CD8-positive, alpha-beta memory T cell (primary cell): ENCODE results near the gene GFRA4. TPM values are rescaled to one million over a fixed set of nuclear protein-coding genes. Genes with fewer than 3 reads are reported as not detected.

ENCODE experiments used
- CTCF ChIA-PET: fragments of 350-600 bp; sonication (Branson Sonifier 250); formaldehyde crosslinking; loops from one replicate; lab custom pipeline; 2021; ENCODE audit warnings: antibody characterized with exemption; lab: Charles Lee
- POLR2A ChIA-PET: fragments of 350-600 bp; sonication (Branson Sonifier 250); formaldehyde crosslinking; loops from one replicate; lab custom pipeline; 2021; ENCODE audit warnings: antibody characterized with exemption; lab: Charles Lee
- DNase-seq, 5 donors: peaks; one replicate each; pipeline versions ENCODE4 v3.0.0 to v3.0.0-alpha.2; 2020 to 2022; ENCODE audit warnings: mixed read lengths in 1 of 5
- H3K27ac ChIP-seq: one replicate; pipeline ENCODE4 v1.7.0; 2013; ENCODE audit warnings: low read depth, mild to moderate bottlenecking, low read length, moderate library complexity
- H3K27me3 ChIP-seq: 2 replicates; pipeline ENCODE4 v1.7.0; 2013; ENCODE audit warnings: low read length, mild to moderate bottlenecking; ENCODE audit not compliant: insufficient read depth, poor library complexity, severe bottlenecking
- H3K36me3 ChIP-seq: 2 replicates; pipeline ENCODE4 v1.7.0; 2013; ENCODE audit warnings: mild to moderate bottlenecking, low read length, moderate library complexity; ENCODE audit not compliant: insufficient read depth
- H3K4me1 ChIP-seq: 2 replicates; pipeline ENCODE4 v1.7.0; 2013; ENCODE audit warnings: mild to moderate bottlenecking, low read length, moderate library complexity; ENCODE audit not compliant: insufficient read depth
- H3K4me3 ChIP-seq: 2 replicates; pipeline ENCODE4 v1.7.0; 2013; ENCODE audit warnings: mild to moderate bottlenecking, low read length
- H3K9me3 ChIP-seq: 2 replicates; pipeline ENCODE4 v1.7.0; 2013; ENCODE audit warnings: mild to moderate bottlenecking, low read length
- H3K27ac Mint-ChIP-seq, 8 donors: one replicate each; pipeline ENCODE4 v1.8.0; 2020 to 2021; ENCODE audit warnings: mixed read lengths in 8 of 8, mild to moderate bottlenecking in 6 of 8, inconsistent platforms in 3 of 8, moderate library complexity in 3 of 8
- H3K27me3 Mint-ChIP-seq, 2 donors: one replicate each; pipeline ENCODE4 v1.8.0; 2020 to 2021; ENCODE audit warnings: mixed read lengths in 2 of 2, mild to moderate bottlenecking in 1 of 2, moderate library complexity in 1 of 2
- H3K36me3 Mint-ChIP-seq, 3 donors: one replicate each; pipeline ENCODE4 v1.8.0; 2020 to 2021; ENCODE audit warnings: mixed read lengths in 3 of 3, inconsistent platforms in 1 of 3, mild to moderate bottlenecking in 1 of 3
- H3K4me1 Mint-ChIP-seq, 3 donors: one replicate each; pipeline ENCODE4 v1.8.0; 2020 to 2021; ENCODE audit warnings: mixed read lengths in 3 of 3, inconsistent platforms in 1 of 3, mild to moderate bottlenecking in 1 of 3
- H3K4me3 Mint-ChIP-seq, 7 donors: one replicate each; pipeline ENCODE4 v1.8.0; 2020 to 2021; ENCODE audit warnings: mixed read lengths in 7 of 7, mild to moderate bottlenecking in 6 of 7, moderate library complexity in 4 of 7, inconsistent platforms in 2 of 7
- H3K9me3 Mint-ChIP-seq, 5 donors: one replicate each; pipeline ENCODE4 v1.8.0; 2020 to 2022; ENCODE audit warnings: mixed read lengths in 5 of 5, mild to moderate bottlenecking in 3 of 5, moderate library complexity in 2 of 5, inconsistent platforms in 1 of 5
- polyA plus RNA-seq: library from polyadenylated mRNA; unstranded; fragments of 300-500 nt; fragmentation: Illumina TruSeq; gene quantifications from one replicate; pipeline ENCODE4 v1.2.3, GENCODE V29; 2021
- total RNA-seq, 2 experiments: library from RNA; stranded (reverse); gene quantifications; one replicate each; pipeline ENCODE4 v1.2.3, GENCODE V29; 2021

The GFRA4 gene
- total and polyA plus RNA-seq, 3 experiments from 2014 or later = not detected

GRCh38 chr20:3691306-3691705 lies 28.1 kb upstream of the GFRA4 start:
- no peak for DNase-seq
- no peak overlapping the region for H3K4me3 Mint-ChIP-seq
- H3K27ac Mint-ChIP-seq = no peak overlapping the region
- no peaks in the 10 kb centered on the region for H3K4me1 ChIP-seq
- H3K36me3 ChIP-seq = no peaks in the 10 kb centered on the region
- H3K27me3 Mint-ChIP-seq = peaks cover 1 to 7% of the 10 kb centered on the region in 2 donors
- CTCF ChIA-PET = no interaction called here
- H3K36me3 Mint-ChIP-seq = no peaks in the 10 kb centered on the region
- H3K9me3 Mint-ChIP-seq = peaks cover 0 to 2% (median 0%) of the 10 kb centered on the region in 5 donors
- H3K4me3 ChIP-seq = no peak overlapping the region
- POLR2A ChIA-PET = interaction anchor here (0.5 kb wide), 1 partner anchor 52 kb away, joined by 3 read pairs; no protein-coding TSS in a partner anchor
- no peaks in the 10 kb centered on the region for H3K9me3 ChIP-seq
- no peak overlapping the region for H3K27ac ChIP-seq
- no peaks in the 10 kb centered on the region for H3K4me1 Mint-ChIP-seq
- no peaks in the 10 kb centered on the region for H3K27me3 ChIP-seq

GRCh38 chr20:3690413-3690812 lies 27.2 kb upstream of the GFRA4 start:
- Histone ChIP-seq H3K27ac (no peak overlapping the region), H3K4me3 (no peak overlapping the region), H3K9me3 (no peaks in the 10 kb centered on the region), H3K36me3 (no peaks in the 10 kb centered on the region), H3K4me1 (no peaks in the 10 kb centered on the region), H3K27me3 (no peaks in the 10 kb centered on the region)
- Mint-ChIP-seq H3K9me3 (peaks cover 0 to 2% (median 0%) of the 10 kb centered on the region in 5 donors), H3K27ac (no peak overlapping the region), H3K4me3 (no peak overlapping the region), H3K27me3 (peaks cover 5 to 15% of the 10 kb centered on the region in 2 donors), H3K36me3 (no peaks in the 10 kb centered on the region), H3K4me1 (no peaks in the 10 kb centered on the region)
- ChIA-PET POLR2A (no interaction called here), CTCF (no interaction called here)
- DNase-seq = no peak

- Mint-ChIP-seq H3K27ac (no peak overlapping the region), H3K36me3 (no peaks in the 10 kb centered on the region), H3K27me3 (peaks cover 9 to 18% of the 10 kb centered on the region in 2 donors), H3K4me3 (no peak overlapping the region), H3K9me3 (peaks cover 0 to 2% (median 0%) of the 10 kb centered on the region in 5 donors), H3K4me1 (no peaks in the 10 kb centered on the region)
- H3K4me3 ChIP-seq = no peak overlapping the region
- ChIA-PET CTCF (interaction anchor here (1.3 kb wide), 1 partner anchor 14 kb away, joined by 3 read pairs; no protein-coding TSS in a partner anchor), POLR2A (no interaction called here)
- H3K27ac ChIP-seq = no peak overlapping the region
- H3K27me3 ChIP-seq = no peaks in the 10 kb centered on the region
- no peaks in the 10 kb centered on the region for H3K4me1 ChIP-seq
- H3K9me3 ChIP-seq = no peaks in the 10 kb centered on the region
- DNase-seq = no peak
- no peaks in the 10 kb centered on the region for H3K36me3 ChIP-seq
Observed at GRCh38 chr20:3689978-3690377, 26.8 kb upstream of the GFRA4 start.

- H3K9me3 ChIP-seq = no peaks in the 10 kb centered on the region
- DNase-seq = no peak
- no peaks in the 10 kb centered on the region for H3K9me3 Mint-ChIP-seq
- H3K4me1 ChIP-seq = no peaks in the 10 kb centered on the region
- H3K4me3 Mint-ChIP-seq = no peak overlapping the region
- H3K27me3 Mint-ChIP-seq = peaks cover 12 to 32% of the 10 kb centered on the region in 2 donors
- H3K36me3 ChIP-seq = no peaks in the 10 kb centered on the region
- no peaks in the 10 kb centered on the region for H3K4me1 Mint-ChIP-seq
- no peaks in the 10 kb centered on the region for H3K27me3 ChIP-seq
- CTCF ChIA-PET = interaction anchor here (1.0 to 1.6 kb wide), 2 partner anchors 9 kb away, joined by 3 read pairs; no protein-coding TSS in a partner anchor
- H3K36me3 Mint-ChIP-seq = no peaks in the 10 kb centered on the region
- no peak overlapping the region for H3K27ac ChIP-seq
- no peak overlapping the region for H3K27ac Mint-ChIP-seq
- no peak overlapping the region for H3K4me3 ChIP-seq
- POLR2A ChIA-PET = no interaction called here
Observed at GRCh38 chr20:3687655-3688054, 24.5 kb upstream of the GFRA4 start.

- H3K4me3 ChIP-seq = no peak overlapping the region
- Mint-ChIP-seq H3K4me1 (peaks cover 0 to 2% (median 0%) of the 10 kb centered on the region in 3 donors), H3K27ac (no peak overlapping the region), H3K36me3 (no peaks in the 10 kb centered on the region), H3K4me3 (no peak overlapping the region), H3K27me3 (peaks cover 14 to 36% of the 10 kb centered on the region in 2 donors), H3K9me3 (no peaks in the 10 kb centered on the region)
- no peaks in the 10 kb centered on the region for H3K9me3 ChIP-seq
- no peaks in the 10 kb centered on the region for H3K36me3 ChIP-seq
- ChIA-PET POLR2A (no interaction called here), CTCF (interaction anchor here (1.0 to 1.6 kb wide), 2 partner anchors 8 to 10 kb away, joined by 3 read pairs; no protein-coding TSS in a partner anchor)
- no peaks in the 10 kb centered on the region for H3K4me1 ChIP-seq
- H3K27me3 ChIP-seq = no peaks in the 10 kb centered on the region
- H3K27ac ChIP-seq = no peak overlapping the region
- no peak for DNase-seq
Observed at GRCh38 chr20:3686867-3687321, 23.7 kb upstream of the GFRA4 start.

GRCh38 chr20:3686421-3686820 lies 23.2 kb upstream of the GFRA4 start:
- Mint-ChIP-seq H3K4me1 (peaks cover 0 to 2% (median 0%) of the 10 kb centered on the region in 3 donors), H3K9me3 (no peaks in the 10 kb centered on the region), H3K27ac (no peak overlapping the region), H3K4me3 (no peak overlapping the region), H3K27me3 (peaks cover 14 to 36% of the 10 kb centered on the region in 2 donors), H3K36me3 (no peaks in the 10 kb centered on the region)
- Histone ChIP-seq H3K27me3 (no peaks in the 10 kb centered on the region), H3K4me1 (no peaks in the 10 kb centered on the region), H3K4me3 (no peak overlapping the region), H3K36me3 (no peaks in the 10 kb centered on the region), H3K9me3 (no peaks in the 10 kb centered on the region), H3K27ac (no peak overlapping the region)
- ChIA-PET CTCF (interaction anchor here (1.0 to 1.6 kb wide), 2 partner anchors 8 to 10 kb away, joined by 3 read pairs; no protein-coding TSS in a partner anchor), POLR2A (no interaction called here)
- DNase-seq = no peak

GRCh38 chr20:3685341-3685740 lies 22.1 kb upstream of the GFRA4 start:
- CTCF ChIA-PET = interaction anchor here (1.5 kb wide), 1 partner anchor 8 kb away, joined by 4 read pairs; no protein-coding TSS in a partner anchor
- H3K27ac ChIP-seq = no peak overlapping the region
- H3K4me3 ChIP-seq = no peak overlapping the region
- H3K9me3 ChIP-seq = no peaks in the 10 kb centered on the region
- no peak for DNase-seq
- POLR2A ChIA-PET = no interaction called here
- Mint-ChIP-seq H3K4me1 (peaks cover 0 to 7% (median 0%) of the 10 kb centered on the region in 3 donors), H3K36me3 (no peaks in the 10 kb centered on the region), H3K27me3 (peaks cover 22 to 46% of the 10 kb centered on the region in 2 donors), H3K9me3 (no peaks in the 10 kb centered on the region), H3K4me3 (no peak overlapping the region), H3K27ac (no peak overlapping the region)
- no peaks in the 10 kb centered on the region for H3K36me3 ChIP-seq
- no peaks in the 10 kb centered on the region for H3K27me3 ChIP-seq
- no peaks in the 10 kb centered on the region for H3K4me1 ChIP-seq

- Mint-ChIP-seq H3K4me1 (peaks cover 0 to 7% (median 0%) of the 10 kb centered on the region in 3 donors), H3K27ac (peak within 1 kb of the TSS in 3 of 8 donors; percentile 3 to 94 (median 69)), H3K36me3 (no peaks in the 10 kb centered on the region), H3K4me3 (no peak within 1 kb of the TSS), H3K9me3 (no peaks in the 10 kb centered on the region), H3K27me3 (peaks cover 35 to 60% of the 10 kb centered on the region in 2 donors)
- Histone ChIP-seq H3K4me1 (no peaks in the 10 kb centered on the region), H3K36me3 (no peaks in the 10 kb centered on the region), H3K27me3 (peaks cover 11% of the 10 kb centered on the region), H3K9me3 (no peaks in the 10 kb centered on the region), H3K27ac (no peak within 1 kb of the TSS), H3K4me3 (no peak within 1 kb of the TSS)
- POLR2A ChIA-PET = no interaction called here
- CTCF ChIA-PET = no interaction called here
- DNase-seq = no peak
Observed at GRCh38 chr20:3681931-3682781, 19.0 kb upstream of the GFRA4 start, which contains the start of gene ADAM33. Gene ADAM33 (minus strand): TSS chr20:3682010. CDS start chr20:3682004, 6 bp downstream.
